HepG2 (cell line): ENCODE measurements around the gene LPIN3. TPM values are rescaled to one million over a fixed set of nuclear protein-coding genes. Genes with fewer than 3 reads are reported as not detected.
A peak's percentile ranks its signal among the peaks of the same experiment; 100 is the strongest.

Experiments
- AGO2 ChIP-seq: fragments of 200-400 bp; formaldehyde crosslinking; optimal IDR thresholded peaks from 2 replicates; pipeline ENCODE3; 2017; ENCODE audit warnings: mild to moderate bottlenecking, low read depth, low read length, moderate library complexity
- FIP1L1 ChIP-seq: fragments of 200-400 bp; formaldehyde crosslinking; IDR thresholded peaks from 2 replicates; pipeline ENCODE4 v1.6.1; 2018; ENCODE audit warnings: low read depth, mild to moderate bottlenecking, low read length, moderate library complexity, borderline replicate concordance; ENCODE audit not compliant: insufficient read depth
- GZF1 ChIP-seq: sonication (generic); formaldehyde crosslinking; IDR thresholded peaks from 2 replicates; pipeline ENCODE4 v1.5.1; 2020; ENCODE audit warnings: mild to moderate bottlenecking, missing genetic modification reagents
- MLXIP ChIP-seq: sonication (generic); formaldehyde crosslinking; IDR thresholded peaks from 2 replicates; pipeline ENCODE4 v1.9.0; 2021; ENCODE audit warnings: missing genetic modification reagents, borderline replicate concordance
- NFE2L1 ChIP-seq: sonication (generic); formaldehyde crosslinking; IDR thresholded peaks from 2 replicates; pipeline ENCODE4 v1.4.0; 2020; ENCODE audit warnings: missing genetic modification reagents, mild to moderate bottlenecking, borderline replicate concordance
- PITX1 ChIP-seq: sonication (generic); formaldehyde crosslinking; IDR thresholded peaks from 2 replicates; pipeline ENCODE4 v1.5.1; 2020; ENCODE audit warnings: mild to moderate bottlenecking, missing genetic modification reagents
- RBAK ChIP-seq: sonication (generic); formaldehyde crosslinking; IDR thresholded peaks from 2 replicates; pipeline ENCODE4 v1.5.1; 2020; ENCODE audit warnings: mild to moderate bottlenecking, missing genetic modification reagents
- ZNF160 ChIP-seq: sonication (generic); formaldehyde crosslinking; IDR thresholded peaks from 2 replicates; pipeline ENCODE4 v1.8.0; 2022; ENCODE audit warnings: mild to moderate bottlenecking, inconsistent platforms, missing genetic modification reagents
- ZNF18 ChIP-seq: sonication (generic); formaldehyde crosslinking; IDR thresholded peaks from 2 replicates; pipeline ENCODE4 v1.8.0; 2022; ENCODE audit warnings: mild to moderate bottlenecking, missing genetic modification reagents; ENCODE audit not compliant: insufficient replicate concordance
- ZNF274 ChIP-seq: sonication (generic); formaldehyde crosslinking; IDR thresholded peaks from 2 replicates; pipeline ENCODE4 v1.5.1; 2020; ENCODE audit warnings: mild to moderate bottlenecking, missing genetic modification reagents
- ZNF317 ChIP-seq: sonication (generic); formaldehyde crosslinking; IDR thresholded peaks from 2 replicates; pipeline ENCODE4 v1.5.0; 2020; ENCODE audit warnings: mild to moderate bottlenecking, missing genetic modification reagents
- ZNF350 ChIP-seq: sonication (generic); formaldehyde crosslinking; IDR thresholded peaks from 2 replicates; pipeline ENCODE4 v1.4.0; 2020; ENCODE audit warnings: mild to moderate bottlenecking, low read depth, missing genetic modification reagents, borderline replicate concordance
- ZNF451 ChIP-seq: sonication (generic); formaldehyde crosslinking; IDR thresholded peaks from 2 replicates; pipeline ENCODE4 v1.5.0; 2020; ENCODE audit warnings: mild to moderate bottlenecking, missing genetic modification reagents
- ZNF761 ChIP-seq: sonication (generic); formaldehyde crosslinking; conservative IDR thresholded peaks from 2 replicates; pipeline ENCODE4 v1.4.0; 2020; ENCODE audit warnings: mild to moderate bottlenecking, missing genetic modification reagents
- ZNF788 ChIP-seq: sonication (generic); formaldehyde crosslinking; IDR thresholded peaks from 2 replicates; pipeline ENCODE4 v1.5.0; 2020; ENCODE audit warnings: mild to moderate bottlenecking, missing genetic modification reagents, borderline replicate concordance
- polyA plus RNA-seq, 8 experiments: library from polyadenylated mRNA; depleted of rRNA in 3 of 8; stranded (reverse) in 7 of 8; unstranded in 1 of 8; fragments of >200 nt; fragmentation: Illumina TruSeq in 4 of 8; extraction: Trizol in 4 of 8; gene quantifications; 2 replicates each; pipeline versions ENCODE4 v1.2.1 to v1.2.3, GENCODE V29; 2011 to 2016; ENCODE audit warnings: low read depth in 4 of 8, missing spikeins in 1 of 8, mixed read lengths in 1 of 8; ENCODE audit not compliant: insufficient read depth in 1 of 8
- total RNA-seq, 5 experiments: library from RNA; depleted of rRNA; stranded (reverse); fragments of >200 nt; fragmentation: Illumina TruSeq; extraction: Trizol; gene quantifications; 2 replicates each; pipeline ENCODE4 v1.2.3, GENCODE V29; 2016; ENCODE audit warnings: low read depth in 1 of 5
- TF ChIP-seq, protein P1 (sequence below): sonication (generic); formaldehyde crosslinking; IDR thresholded peaks from 2 replicates; pipeline ENCODE4 v1.5.0; 2020; ENCODE audit warnings: mild to moderate bottlenecking, missing genetic modification reagents
- TF ChIP-seq, protein P2 (sequence below): sonication (generic); formaldehyde crosslinking; IDR thresholded peaks from 2 replicates; pipeline ENCODE4 v1.4.0; 2020; ENCODE audit warnings: missing genetic modification reagents

LPIN3 gene
- total and polyA plus RNA-seq, 2 of the 13 experiments (the other 11 are each of a cell fraction or from before 2014, with no cell fraction given), result 14.2 to 28.6 TPM

DNA sequence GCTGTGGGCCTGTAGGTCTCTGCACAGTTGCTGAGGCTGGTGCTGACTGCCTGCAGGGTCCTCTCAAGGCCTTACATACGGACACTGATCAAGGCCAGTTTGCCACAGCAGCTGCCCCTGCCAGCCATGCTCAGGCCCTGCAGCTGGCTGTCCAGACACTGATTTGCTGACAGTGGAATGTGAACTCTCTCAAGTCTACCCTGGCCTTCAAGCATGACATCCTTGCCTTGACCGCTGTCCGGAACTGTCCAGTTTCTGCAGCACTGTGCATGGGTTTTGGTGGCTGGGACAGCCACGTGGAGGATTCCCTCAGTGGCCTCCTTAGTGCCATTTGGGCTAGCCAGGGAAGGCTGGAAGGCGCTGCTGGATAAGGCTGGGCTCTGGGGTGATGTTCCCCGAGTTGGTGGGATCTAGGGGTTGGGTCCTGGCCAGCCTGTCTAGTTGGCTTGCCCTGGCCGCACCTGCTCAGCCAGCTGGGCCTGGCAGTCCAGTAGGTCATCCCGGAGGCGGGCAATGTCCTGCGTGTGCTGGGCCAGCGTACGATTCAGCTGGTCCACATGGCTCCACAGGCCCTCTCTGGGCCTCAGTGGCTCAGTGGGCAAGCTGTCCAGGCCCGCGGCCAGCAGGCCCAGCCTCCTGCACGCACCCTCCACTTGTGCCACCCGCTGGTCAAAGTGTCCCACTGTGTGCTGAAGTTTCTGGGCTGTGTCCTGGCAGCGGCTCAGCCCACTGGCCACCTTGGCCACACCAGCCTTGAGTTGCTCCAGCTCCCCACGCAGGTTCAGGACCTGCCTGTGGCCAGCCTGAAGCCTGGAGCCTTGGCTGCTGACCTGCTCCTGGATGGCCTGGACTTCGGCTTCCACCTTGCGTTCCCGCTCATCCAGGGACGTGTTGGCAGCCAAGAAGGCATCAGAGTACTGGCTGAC lies 20.5 kb downstream of the LPIN3 start (continued):
- TF ChIP-seq FIP1L1, result 0 out of 2 replicates have a peak, but pooled peaks have one; percentile 13
- 0 out of 2 replicates have a peak, but pooled peaks have one; percentile 41 for TF ChIP-seq GZF1 (CRISPR knock-in tag)
- TF ChIP-seq PITX1 (CRISPR knock-in tag), result 0 out of 2 replicates have a peak, but pooled peaks have one; percentile 32
- 0 out of 2 replicates have a peak, but pooled peaks have one; percentile 16 for TF ChIP-seq ZNF761 (CRISPR knock-in tag)
- peak; percentile 42; the same call in 1 of the 2 replicates for TF ChIP-seq NFE2L1 (CRISPR knock-in tag)
- TF ChIP-seq ZNF317, result no peak
- no peak for TF ChIP-seq ZNF18 (CRISPR knock-in tag)
- no peak for TF ChIP-seq MLXIP (CRISPR knock-in tag)
- TF ChIP-seq, protein P1, sequence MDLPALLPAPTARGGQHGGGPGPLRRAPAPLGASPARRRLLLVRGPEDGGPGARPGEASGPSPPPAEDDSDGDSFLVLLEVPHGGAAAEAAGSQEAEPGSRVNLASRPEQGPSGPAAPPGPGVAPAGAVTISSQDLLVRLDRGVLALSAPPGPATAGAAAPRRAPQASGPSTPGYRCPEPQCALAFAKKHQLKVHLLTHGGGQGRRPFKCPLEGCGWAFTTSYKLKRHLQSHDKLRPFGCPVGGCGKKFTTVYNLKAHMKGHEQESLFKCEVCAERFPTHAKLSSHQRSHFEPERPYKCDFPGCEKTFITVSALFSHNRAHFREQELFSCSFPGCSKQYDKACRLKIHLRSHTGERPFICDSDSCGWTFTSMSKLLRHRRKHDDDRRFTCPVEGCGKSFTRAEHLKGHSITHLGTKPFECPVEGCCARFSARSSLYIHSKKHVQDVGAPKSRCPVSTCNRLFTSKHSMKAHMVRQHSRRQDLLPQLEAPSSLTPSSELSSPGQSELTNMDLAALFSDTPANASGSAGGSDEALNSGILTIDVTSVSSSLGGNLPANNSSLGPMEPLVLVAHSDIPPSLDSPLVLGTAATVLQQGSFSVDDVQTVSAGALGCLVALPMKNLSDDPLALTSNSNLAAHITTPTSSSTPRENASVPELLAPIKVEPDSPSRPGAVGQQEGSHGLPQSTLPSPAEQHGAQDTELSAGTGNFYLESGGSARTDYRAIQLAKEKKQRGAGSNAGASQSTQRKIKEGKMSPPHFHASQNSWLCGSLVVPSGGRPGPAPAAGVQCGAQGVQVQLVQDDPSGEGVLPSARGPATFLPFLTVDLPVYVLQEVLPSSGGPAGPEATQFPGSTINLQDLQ (CRISPR knock-in tag), result peak; percentile 38; the same call in 1 of the 2 replicates
- 0 out of 2 replicates have a peak, but pooled peaks have one; percentile 8 for TF ChIP-seq ZNF451 (CRISPR knock-in tag)
- TF ChIP-seq RBAK (CRISPR knock-in tag), result 0 out of 2 replicates have a peak, but pooled peaks have one; percentile 24
- TF ChIP-seq ZNF160 (CRISPR knock-in tag), result 0 out of 2 replicates have a peak, but pooled peaks have one; percentile 30
- TF ChIP-seq AGO2, result peak; percentile 94
- TF ChIP-seq ZNF274, result no peak
- TF ChIP-seq ZNF788 (CRISPR knock-in tag), result 0 out of 2 replicates have a peak, but pooled peaks have one; percentile 40
- TF ChIP-seq ZNF350 (CRISPR knock-in tag), result peak; percentile 51; the same call in 1 of the 2 replicates
- TF ChIP-seq, protein P2, sequence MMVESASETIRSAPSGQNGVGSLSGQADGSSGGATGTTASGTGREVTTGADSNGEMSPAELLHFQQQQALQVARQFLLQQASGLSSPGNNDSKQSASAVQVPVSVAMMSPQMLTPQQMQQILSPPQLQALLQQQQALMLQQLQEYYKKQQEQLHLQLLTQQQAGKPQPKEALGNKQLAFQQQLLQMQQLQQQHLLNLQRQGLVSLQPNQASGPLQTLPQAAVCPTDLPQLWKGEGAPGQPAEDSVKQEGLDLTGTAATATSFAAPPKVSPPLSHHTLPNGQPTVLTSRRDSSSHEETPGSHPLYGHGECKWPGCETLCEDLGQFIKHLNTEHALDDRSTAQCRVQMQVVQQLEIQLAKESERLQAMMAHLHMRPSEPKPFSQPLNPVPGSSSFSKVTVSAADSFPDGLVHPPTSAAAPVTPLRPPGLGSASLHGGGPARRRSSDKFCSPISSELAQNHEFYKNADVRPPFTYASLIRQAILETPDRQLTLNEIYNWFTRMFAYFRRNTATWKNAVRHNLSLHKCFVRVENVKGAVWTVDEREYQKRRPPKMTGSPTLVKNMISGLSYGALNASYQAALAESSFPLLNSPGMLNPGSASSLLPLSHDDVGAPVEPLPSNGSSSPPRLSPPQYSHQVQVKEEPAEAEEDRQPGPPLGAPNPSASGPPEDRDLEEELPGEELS (CRISPR knock-in tag), result no peak
